Left cardiac atrium (tissue), 4 donors: Measurements from ENCODE around the gene GLIPR1. TPM values are rescaled to one million over a fixed set of nuclear protein-coding genes. Genes with fewer than 3 reads are reported as not detected.
"Not testable (repeated sequence)": the region's sequence is repeated elsewhere in the genome, so short reads cannot be mapped to it uniquely, and the experiment has no call there.

ENCODE experiments used
- ATAC-seq, 2 donors: fragments of 200-7000 bp; cut with Tn5 transposase; one replicate each; pipeline ENCODE4 v1.9.1; 2020; ENCODE audit warnings: mild to moderate bottlenecking in 2 of 2, moderate library complexity in 2 of 2
- DNase-seq: peaks from one replicate; pipeline ENCODE4 v3.0.0-alpha.2; 2020
- intact Hi-C, 2 donors: fragments of 100-400 bp; cut with DNase I; formaldehyde crosslinking; loops; one replicate each; pipeline versions ENCODE4 v1.14.1 to v1.15.1; 2022 to 2023
- total RNA-seq, 2 donors: library from RNA; stranded (reverse); fragmentation: NEBNext Ultra II Directional; extraction: Animal tissue kit (Norgen Biotek cat#: 25700); gene quantifications; one replicate each; pipeline ENCODE4 v1.2.1, GENCODE V29; 2021
- donor health status: DM: no; HTN: yes; CAD: no.
- donor health status: DM: no; HTN: yes; CAD: no; lungs with severe emphysema.
- donor health status: DM: yes; HTN: yes; CAD: no.
- donor health status: Dilated cardiomyopathy.

The GLIPR1 gene
- total RNA-seq, 2 donors from 2014 or later = 20.2 to 28.8 TPM

DNA sequence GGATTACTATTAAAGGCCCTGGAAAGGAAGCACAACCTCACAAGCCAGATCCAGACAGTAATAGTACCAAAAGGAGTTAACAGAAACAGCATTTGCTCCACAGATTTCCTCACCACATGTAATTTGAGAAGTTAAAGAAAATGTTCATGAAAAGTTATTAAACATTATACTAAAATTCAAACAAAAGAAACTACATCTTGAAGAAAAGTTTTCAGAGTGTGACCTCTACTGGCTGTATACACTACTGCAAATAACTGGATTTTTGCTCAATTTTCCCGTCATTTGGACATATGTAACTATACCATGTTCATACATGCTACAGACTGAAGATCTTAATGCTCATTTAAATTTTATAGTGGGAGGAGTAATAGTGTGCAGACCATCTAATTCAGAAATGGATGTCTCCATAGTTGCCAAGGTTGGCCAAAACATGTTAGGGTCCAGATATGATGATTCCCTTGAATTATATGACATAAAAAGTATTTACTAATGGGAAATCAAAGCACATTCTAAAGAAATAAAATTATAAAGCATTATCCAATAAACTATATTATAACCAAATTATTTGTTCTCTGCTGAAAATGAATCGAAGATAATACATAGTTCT lies 25.3 kb downstream of the GLIPR1 start:
- no peak for ATAC-seq
- intact Hi-C loops = loop anchor here in 1 of 2 donors (5.0 kb wide), 1 partner anchor 174 kb away; the partner anchor contains the start of genes CAPS2 and GLIPR1L1
- DNase-seq = no peak

- no peak for ATAC-seq
- intact Hi-C loops = loop anchor here in 1 of 2 donors (5.0 kb wide), 1 partner anchor 175 kb away; the partner anchor contains the start of genes CAPS2 and GLIPR1L1
- no peak for DNase-seq
Measured at GRCh38 chr12:75507086-75507485, 26.5 kb downstream of the GLIPR1 start.

DNA sequence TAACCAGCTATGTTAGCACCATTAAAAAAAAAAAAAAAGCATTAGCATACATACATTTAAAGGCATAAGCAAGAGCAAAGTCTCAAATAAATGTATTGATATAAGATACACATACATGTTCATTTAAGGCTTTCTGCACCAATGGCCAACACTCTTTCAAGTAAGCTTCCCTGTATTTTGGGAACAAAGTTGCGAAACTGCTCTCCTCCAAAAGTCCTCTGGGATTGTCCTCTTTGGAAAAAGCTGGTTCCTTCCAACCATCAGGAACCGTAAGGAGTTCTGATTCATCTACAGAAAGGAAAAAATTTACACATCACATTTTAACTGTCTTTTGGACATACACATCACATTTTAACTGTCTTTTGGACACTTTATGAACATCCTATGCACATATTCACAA lies 27.6 kb downstream of the GLIPR1 start:
- intact Hi-C loops = loop anchor here in 1 of 2 donors (5.0 kb wide), 1 partner anchor 176 kb away; the partner anchor contains the start of genes CAPS2 and GLIPR1L1
- DNase-seq = no peak
- no peak for ATAC-seq

DNA sequence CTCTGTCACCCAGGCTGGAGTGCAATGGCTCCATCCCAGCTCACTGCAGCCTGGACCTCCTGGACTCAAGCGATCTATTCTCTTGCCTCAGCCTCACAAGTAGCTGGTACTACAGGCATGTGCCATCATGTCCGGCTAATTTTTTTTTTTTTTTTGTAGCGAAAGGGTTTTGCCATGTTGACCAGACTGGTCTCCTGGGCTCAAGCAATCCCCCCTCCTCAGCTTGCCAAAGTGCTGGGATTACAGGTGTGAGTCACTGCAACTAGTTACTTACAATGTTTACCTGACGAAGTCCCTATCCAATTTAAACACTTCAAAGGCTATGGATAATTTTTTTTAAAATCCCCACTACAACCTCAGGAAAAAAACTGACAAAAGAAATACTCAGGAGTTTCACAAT lies 29.1 kb downstream of the GLIPR1 start:
- no peak for ATAC-seq
- no peak for DNase-seq
- intact Hi-C loops = loop anchor here in 1 of 2 donors (5.0 kb wide), 1 partner anchor 177 kb away; the partner anchor contains the start of genes CAPS2 and GLIPR1L1

DNA sequence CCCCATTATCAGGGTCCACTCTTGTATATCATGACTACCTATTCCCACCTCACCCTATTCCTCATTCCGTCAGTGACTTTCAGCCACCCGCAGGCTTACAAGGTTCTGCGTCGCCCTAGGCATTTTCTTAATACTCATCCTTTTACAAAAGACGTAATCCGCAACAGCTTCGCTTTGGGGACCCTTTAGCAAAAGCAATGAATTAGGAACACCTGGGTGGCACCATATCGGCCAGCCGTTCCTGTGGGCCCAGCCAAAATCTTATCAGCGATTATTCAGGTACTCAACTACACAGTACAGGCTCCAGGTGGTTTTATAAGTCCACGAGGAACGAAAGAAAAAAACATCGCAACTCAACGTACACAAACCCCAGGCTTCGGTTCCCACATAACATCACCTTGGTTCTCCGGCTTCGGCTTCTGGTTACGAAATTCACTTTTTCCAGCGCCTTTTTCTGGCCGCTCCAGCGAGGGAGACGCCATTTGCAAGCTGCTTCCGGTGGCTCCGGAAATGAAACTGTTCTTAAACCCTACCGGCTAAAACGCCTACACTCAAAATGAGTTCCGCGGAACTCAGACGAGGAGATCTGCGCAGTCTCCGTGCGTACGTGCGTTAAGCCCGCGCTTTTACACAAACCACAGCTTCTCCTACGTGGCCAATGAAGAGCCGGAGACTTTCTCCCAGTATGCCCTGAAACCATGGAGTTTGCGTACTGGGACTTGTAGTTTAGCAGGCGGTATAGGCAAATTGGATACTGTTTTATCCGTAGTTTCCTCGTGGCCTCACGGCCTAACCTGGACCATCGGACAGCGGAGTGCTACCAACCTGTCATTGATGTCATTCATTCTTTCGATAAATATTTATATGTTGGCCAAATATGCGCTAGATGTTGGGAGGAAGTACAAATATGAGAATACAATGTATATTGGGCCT lies 30.8 kb downstream of the GLIPR1 start, which contains the start of gene KRR1:
Gene KRR1 (minus strand): TSS at position 494 of the 933 bp plus-strand sequence. CDS start 12 bp downstream, at position 482.
- intact Hi-C loops = no loop called here
- peak; percentile 100 for ATAC-seq
- DNase-seq = peak; percentile 94

DNA sequence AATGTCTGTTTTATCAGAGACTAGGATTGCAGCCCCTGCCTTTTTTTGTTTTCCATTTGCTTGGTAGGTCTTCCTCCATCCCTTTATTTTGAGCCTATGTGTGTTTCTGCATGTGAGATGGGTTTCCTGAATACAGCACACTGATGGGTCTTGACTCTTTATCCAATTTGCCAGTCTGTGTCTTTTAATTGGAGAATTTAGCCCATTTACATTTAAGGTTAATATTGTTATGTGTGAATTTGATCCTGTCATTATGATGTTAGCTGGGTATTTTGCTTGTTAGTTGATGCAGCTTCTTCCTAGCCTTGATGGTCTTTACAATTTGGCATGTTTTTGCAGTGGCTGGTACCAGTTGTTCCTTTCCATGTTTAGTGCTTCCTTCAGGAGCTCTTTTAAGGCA lies 40.7 kb downstream of the GLIPR1 start:
- DNase-seq, intact Hi-C loops, ATAC-seq: not testable (repeated sequence)

DNA sequence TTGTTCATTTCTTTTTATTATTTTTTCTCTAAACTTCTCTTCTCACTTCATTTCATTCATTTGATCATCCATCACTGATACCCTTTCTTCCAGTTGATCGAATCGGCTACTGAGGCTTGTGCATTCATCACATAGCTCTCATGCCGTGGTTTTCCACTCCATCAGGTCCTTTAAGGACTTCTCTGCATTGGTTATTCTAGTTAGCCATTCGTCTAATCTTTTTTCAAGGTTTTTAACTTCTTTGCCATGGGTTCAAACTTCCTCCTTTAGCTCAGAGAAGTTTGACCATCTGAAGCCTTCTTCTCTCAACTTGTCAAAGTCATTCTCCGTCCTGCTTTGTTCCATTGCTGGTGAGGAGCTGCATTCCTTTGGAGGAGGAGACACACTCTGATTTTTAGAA lies 41.6 kb downstream of the GLIPR1 start:
- ATAC-seq, DNase-seq, intact Hi-C loops: not testable (repeated sequence)

DNA sequence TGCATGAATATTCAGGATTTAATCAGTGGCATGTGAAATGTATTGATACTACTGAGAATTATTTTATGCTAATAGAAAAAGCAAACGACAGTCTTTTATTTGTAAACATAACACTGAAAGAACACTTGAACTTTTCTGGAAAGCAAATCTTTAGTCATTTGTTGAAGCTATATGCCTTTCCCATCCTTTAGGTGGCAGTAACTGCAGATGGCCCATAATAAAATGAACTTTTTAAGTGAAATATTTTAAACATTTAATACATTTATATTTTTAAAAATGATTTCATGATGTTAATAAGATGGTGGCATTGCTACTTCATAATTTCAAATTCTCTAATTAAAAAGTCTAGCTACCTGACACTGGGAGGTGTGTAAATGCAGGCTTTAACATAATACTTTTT lies 44.7 kb downstream of the GLIPR1 start:
- intact Hi-C loops = loop anchor here in 1 of 2 donors (5.0 kb wide), 1 partner anchor 512 kb away; no protein-coding TSS in a partner anchor
- no peak for DNase-seq
- no peak for ATAC-seq

GRCh38 chr12:75526655-75527511 lies 46.3 kb downstream of the GLIPR1 start:
- intact Hi-C loops = loop anchor here (2.0 to 5.0 kb wide), 2 partner anchors 510 kb away; no protein-coding TSS in a partner anchor
- DNase-seq = no peak

DNA sequence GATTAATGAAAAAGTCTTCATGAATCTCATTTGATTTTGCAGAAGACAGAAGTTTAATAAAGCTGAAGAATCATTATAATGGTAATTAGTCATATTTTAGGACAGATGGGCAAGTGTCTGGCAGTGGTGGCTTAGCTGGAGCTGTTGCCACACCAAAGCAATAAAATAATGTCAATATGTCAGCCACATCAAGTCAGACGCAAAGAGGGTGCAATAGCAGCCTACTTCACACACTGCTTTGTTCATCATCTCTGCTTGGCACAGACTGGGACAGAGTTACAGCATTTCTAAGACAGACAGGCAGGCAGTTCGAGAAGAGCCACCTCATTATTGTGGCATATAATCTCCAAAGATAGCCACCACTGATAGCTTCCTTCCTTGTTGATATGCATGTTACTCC lies 47.7 kb downstream of the GLIPR1 start:
- ATAC-seq = no peak
- intact Hi-C loops = loop anchor here in 1 of 2 donors (5.0 kb wide), 1 partner anchor 509 kb away; no protein-coding TSS in a partner anchor
- DNase-seq = no peak

More at GRCh38 chr12:75526655-75527511, 46.3 kb downstream of the GLIPR1 start:
- peak; percentile 37 to 70 for ATAC-seq

DNA sequence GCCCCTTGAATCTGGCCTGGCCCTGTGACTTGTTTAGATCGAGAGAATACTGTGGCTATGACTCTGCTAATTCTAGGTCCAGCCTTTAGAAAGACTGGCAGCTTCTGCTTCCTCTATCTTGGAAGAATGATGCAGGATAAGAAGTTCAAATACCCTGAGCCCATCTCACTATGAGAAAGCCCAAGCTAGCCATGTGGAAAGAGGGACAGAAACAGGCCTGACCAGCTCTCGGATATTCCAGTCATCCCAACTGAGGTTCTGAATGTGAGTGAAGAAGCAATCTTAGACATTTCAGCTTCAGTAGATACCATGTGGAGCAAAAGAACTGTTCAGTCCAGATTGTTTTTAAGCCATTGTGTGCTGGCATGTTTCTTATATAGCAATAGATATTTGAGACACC lies 48.1 kb downstream of the GLIPR1 start:
- intact Hi-C loops = loop anchor here in 1 of 2 donors (5.0 kb wide), 1 partner anchor 509 kb away; no protein-coding TSS in a partner anchor
- DNase-seq (no peak), ATAC-seq (no peak)

DNA sequence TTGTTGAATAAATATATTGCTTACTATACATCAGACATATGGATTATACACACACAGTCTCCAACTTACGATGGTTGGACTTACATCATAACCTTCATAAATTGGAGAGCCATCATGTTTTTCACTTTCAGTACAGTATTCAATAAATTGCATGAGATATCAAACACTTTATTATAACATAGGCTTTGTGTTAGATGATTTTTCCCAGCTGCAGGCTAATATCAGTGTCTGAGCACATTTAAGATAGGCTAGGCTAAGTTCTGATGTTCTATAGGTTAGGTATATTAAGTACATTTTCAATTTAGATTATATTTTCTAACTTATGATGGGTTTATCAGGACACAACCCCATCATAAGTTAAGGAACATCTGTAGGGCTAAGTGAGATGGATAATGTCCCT lies 48.8 kb downstream of the GLIPR1 start:
- intact Hi-C loops = loop anchor here in 1 of 2 donors (5.0 kb wide), 1 partner anchor 508 kb away; no protein-coding TSS in a partner anchor
- ATAC-seq = no peak
- no peak for DNase-seq

GRCh38 chr12:75529826-75530225 lies 49.3 kb downstream of the GLIPR1 start:
- no peak for DNase-seq
- intact Hi-C loops = loop anchor here in 1 of 2 donors (5.0 kb wide), 1 partner anchor 507 kb away; no protein-coding TSS in a partner anchor
- no peak for ATAC-seq

DNA sequence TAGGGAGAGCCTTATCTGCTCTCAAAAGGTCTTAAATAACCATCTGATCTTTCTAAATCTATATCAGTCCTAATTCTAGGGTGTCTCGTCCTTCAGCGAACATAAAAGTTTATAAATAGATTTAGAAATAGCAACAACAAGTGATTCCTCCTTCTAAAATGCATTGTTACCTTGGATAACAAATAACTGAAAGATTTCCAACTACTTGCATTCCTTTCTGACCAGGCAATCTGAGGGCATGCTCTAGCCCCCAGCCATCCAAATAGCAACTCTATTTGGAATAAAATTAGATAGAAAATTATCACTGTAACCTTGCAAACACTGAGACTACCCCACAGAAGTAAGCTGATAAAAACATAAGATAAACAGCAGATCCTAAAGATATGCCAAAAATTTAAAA lies 52.7 kb downstream of the GLIPR1 start:
- intact Hi-C loops = no loop called here
- ATAC-seq = no peak

DNA sequence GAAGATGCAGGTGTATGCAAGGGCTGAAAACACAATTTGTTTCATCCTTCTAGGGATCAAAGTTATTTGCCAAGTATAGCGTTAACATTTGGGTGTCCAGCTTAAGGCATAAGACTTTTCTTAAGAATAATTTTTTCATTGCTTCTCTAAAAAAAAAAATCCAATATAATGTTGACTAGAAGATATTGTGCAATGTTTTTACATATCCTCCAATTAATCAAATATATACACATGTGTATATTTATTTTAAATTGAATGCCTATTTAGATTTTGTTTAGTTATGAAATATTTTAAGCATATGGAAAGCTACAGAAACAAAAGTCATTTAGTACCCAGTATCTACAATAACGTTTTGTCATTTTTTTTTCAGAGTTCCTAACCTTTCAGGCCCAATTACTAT lies 59.3 kb downstream of the GLIPR1 start:
- ATAC-seq = no peak
- DNase-seq = no peak
- intact Hi-C loops = no loop called here

More for the DNA sequence above, 52.7 kb downstream of the GLIPR1 start:
- DNase-seq = no peak

- no peak for DNase-seq
- intact Hi-C loops = no loop called here
- ATAC-seq = no peak
Measured at GRCh38 chr12:75542942-75543341, 62.4 kb downstream of the GLIPR1 start.

DNA sequence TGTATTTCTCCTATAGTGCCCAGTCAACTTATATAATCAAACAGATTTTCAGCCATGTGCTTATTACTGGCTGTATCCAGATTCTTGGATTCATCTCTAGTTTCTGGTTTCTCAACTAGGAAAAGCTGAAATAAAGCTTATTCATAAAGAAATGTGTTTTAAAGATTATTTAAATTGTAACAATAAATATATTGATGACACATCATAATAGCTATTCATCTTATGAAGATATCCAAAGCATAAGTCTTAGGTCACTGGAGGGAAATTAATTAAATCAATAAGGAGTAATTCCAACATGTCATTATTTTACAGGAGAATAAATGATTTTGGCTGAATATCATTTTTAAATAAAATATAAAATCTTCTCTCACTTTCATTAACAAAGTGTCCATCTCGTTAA lies 63.0 kb downstream of the GLIPR1 start:
- intact Hi-C loops = no loop called here
- ATAC-seq (no peak), DNase-seq (no peak)

DNA sequence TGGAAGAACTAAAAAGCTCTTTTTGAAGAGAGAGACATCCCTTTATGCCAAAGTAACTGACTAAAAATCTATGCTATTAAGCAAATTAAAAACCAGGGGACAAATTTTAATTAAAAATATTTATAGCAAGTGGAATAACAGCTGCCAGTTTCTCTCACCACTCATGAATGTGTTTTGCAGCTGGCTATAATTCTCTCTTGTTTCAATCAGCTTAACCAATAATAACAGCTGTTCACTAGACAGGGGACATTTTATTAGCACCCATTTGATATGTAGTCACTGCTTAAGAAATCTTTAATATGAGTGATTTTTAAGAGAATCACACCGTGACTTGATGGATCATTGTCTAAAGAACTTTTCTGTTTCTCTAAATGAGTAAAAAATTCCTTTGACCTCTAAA lies 65.1 kb downstream of the GLIPR1 start:
- intact Hi-C loops = no loop called here
- no peak for ATAC-seq
- no peak for DNase-seq
